H1 (cell line): Measurements from ENCODE around the gene TTLL5. TPM values are rescaled to one million over a fixed set of nuclear protein-coding genes. Genes with fewer than 3 reads are reported as not detected.

Experiments
- CTCF ChIA-PET: fragments of 300-600 bp; sonication (Branson Sonifier 250); formaldehyde crosslinking; loops from one replicate; lab custom pipeline; 2021; ENCODE audit not compliant: partially characterized antibody; lab: Charles Lee
- POLR2A ChIA-PET: fragments of 300-600 bp; sonication (Branson Sonifier 250); formaldehyde crosslinking; loops from one replicate; lab custom pipeline; 2021; ENCODE audit warnings: inconsistent platforms; ENCODE audit not compliant: partially characterized antibody; lab: Charles Lee
- DNase-seq, 2 experiments: peaks; one replicate each; pipeline versions ENCODE4 v3.0.0 to v3.0.0-alpha.2; 2010 to 2022; ENCODE audit warnings: low spot score in 2 of 2, low read depth in 1 of 2, mixed read lengths in 1 of 2
- FAIRE-seq: peaks from 2 replicates; lab custom pipeline; 2011; peaks lifted over from hg19 to GRCh38; lab: Jason Lieb, UNC
- H2AFZ ChIP-seq: 2 replicates; pipeline ENCODE4 v1.8.1; 2012; ENCODE audit warnings: low read length, inconsistent platforms
- H2AK5ac ChIP-seq: 2 replicates; pipeline ENCODE4 v1.6.1; 2013; ENCODE audit warnings: low read depth, low read length
- H2BK120ac ChIP-seq: replicated peaks from 2 replicates; pipeline ENCODE3; 2013; ENCODE audit warnings: low read depth, low read length, inconsistent platforms
- H2BK12ac ChIP-seq: 2 replicates; pipeline ENCODE4 v1.6.1; 2013; ENCODE audit warnings: low read depth, low read length
- H2BK15ac ChIP-seq: 2 replicates; pipeline ENCODE4 v1.6.1; 2013; ENCODE audit warnings: low read length
- H2BK20ac ChIP-seq: 2 replicates; pipeline ENCODE4 v1.6.1; 2013; ENCODE audit warnings: low read length
- H2BK5ac ChIP-seq: 2 replicates; pipeline ENCODE4 v1.6.1; 2013; ENCODE audit warnings: low read depth, low read length
- H3K14ac ChIP-seq: 2 replicates; pipeline ENCODE4 v1.6.1; 2013; ENCODE audit warnings: inconsistent platforms; ENCODE audit not compliant: insufficient read length
- H3K18ac ChIP-seq: 2 replicates; pipeline ENCODE4 v1.6.1; 2013; ENCODE audit warnings: low read length; ENCODE audit errors: extremely low read depth
- H3K23ac ChIP-seq: 2 replicates; pipeline ENCODE4 v1.6.1; 2013; ENCODE audit warnings: inconsistent platforms; ENCODE audit not compliant: insufficient read length
- H3K23me2 ChIP-seq: 2 replicates; pipeline ENCODE4 v1.6.1; 2013; ENCODE audit warnings: low read depth, low read length
- H3K27ac ChIP-seq: 2 replicates; pipeline ENCODE4 v1.6.1; 2011; ENCODE audit warnings: low read depth, low read length, inconsistent platforms
- H3K27me3 ChIP-seq, 4 experiments: replicated peaks in 1 of 4; 1 replicate in 1 of 4; 2 replicates in 3 of 4; pipeline versions ENCODE4 v1.6.1 to v1.8.1; 2011 to 2013; ENCODE audit warnings: low read length in 3 of 4, mild to moderate bottlenecking in 3 of 4, inconsistent platforms in 2 of 4, mixed read lengths in 2 of 4, moderate library complexity in 1 of 4; ENCODE audit not compliant: control insufficient read depth in 3 of 4, insufficient read depth in 3 of 4; ENCODE audit errors: extremely low read depth in 1 of 4
- H3K36me3 ChIP-seq, 4 experiments: 2 replicates each; pipeline versions ENCODE4 v1.6.1 to v1.8.1; 2011 to 2013; ENCODE audit warnings: mild to moderate bottlenecking in 4 of 4, low read length in 3 of 4, moderate library complexity in 2 of 4, control low read depth in 1 of 4, inconsistent platforms in 1 of 4; ENCODE audit not compliant: insufficient read depth in 4 of 4, control insufficient read depth in 2 of 4
- H3K4ac ChIP-seq: replicated peaks from 2 replicates; pipeline ENCODE3; 2013; ENCODE audit warnings: low read length, low read depth, mixed read lengths, inconsistent platforms; ENCODE audit not compliant: insufficient read length
- H3K4me1 ChIP-seq, 4 experiments: replicated peaks in 1 of 4; 1 replicate in 1 of 4; 2 replicates in 3 of 4; pipeline versions ENCODE4 v1.6.1 to v1.8.1; 2011 to 2013; ENCODE audit warnings: low read length in 3 of 4, inconsistent platforms in 2 of 4, mixed read lengths in 1 of 4; ENCODE audit not compliant: insufficient read depth in 4 of 4, control insufficient read depth in 3 of 4
- H3K4me2 ChIP-seq, 2 experiments: 2 replicates each; pipeline versions ENCODE4 v1.6.1 to v1.8.1; 2011 to 2013; ENCODE audit warnings: low read depth in 2 of 2, low read length in 2 of 2, control low read depth in 1 of 2, inconsistent platforms in 1 of 2, mild to moderate bottlenecking in 1 of 2; ENCODE audit not compliant: insufficient read depth in 1 of 2
- H3K4me3 ChIP-seq, 4 experiments: fragments of 200-600, 300-600 bp in 1 of 4; sonication (generic), shearing (Covaris generic), sonication (Bioruptor Twin) in 1 of 4; 2 replicates each; pipeline versions ENCODE4 v1.5.1 to v1.8.1; 2011 to 2016; ENCODE audit warnings: low read length in 4 of 4, low read depth in 3 of 4, control low read depth in 2 of 4, inconsistent platforms in 2 of 4, mild to moderate bottlenecking in 2 of 4, mixed read lengths in 1 of 4, moderate library complexity in 1 of 4; ENCODE audit not compliant: insufficient read depth in 2 of 4; ENCODE audit errors: extremely low read depth in 1 of 4
- H3K56ac ChIP-seq: replicated peaks from 2 replicates; pipeline ENCODE3; 2013; ENCODE audit warnings: low read depth, mild to moderate bottlenecking, mixed read lengths, low read length, inconsistent platforms; ENCODE audit not compliant: insufficient read length
- H3K79me1 ChIP-seq: 2 replicates; pipeline ENCODE4 v1.6.1; 2013; ENCODE audit warnings: low read depth, low read length, control low read depth
- H3K79me2 ChIP-seq, 2 experiments: 2 replicates each; pipeline versions ENCODE4 v1.6.1 to v1.8.1; 2012 to 2013; ENCODE audit warnings: low read length in 2 of 2, mild to moderate bottlenecking in 2 of 2, inconsistent platforms in 1 of 2; ENCODE audit not compliant: insufficient read depth in 2 of 2, control insufficient read depth in 1 of 2
- H3K9ac ChIP-seq, 4 experiments: replicated peaks in 1 of 4; 1 replicate in 1 of 4; 2 replicates in 3 of 4; pipeline versions ENCODE4 v1.6.1 to v1.8.1; 2011 to 2013; ENCODE audit warnings: low read depth in 3 of 4, low read length in 3 of 4, control low read depth in 2 of 4, mild to moderate bottlenecking in 2 of 4, moderate library complexity in 2 of 4, inconsistent platforms in 1 of 4; ENCODE audit errors: extremely low read depth in 1 of 4
- H3K9me3 ChIP-seq, 2 experiments: 2 replicates each; pipeline versions ENCODE4 v1.6.1 to v1.8.1; 2012 to 2013; ENCODE audit warnings: mild to moderate bottlenecking in 2 of 2, moderate library complexity in 2 of 2, control low read depth in 1 of 2, inconsistent platforms in 1 of 2, low read depth in 1 of 2, low read length in 1 of 2, mixed read lengths in 1 of 2; ENCODE audit not compliant: insufficient read depth in 2 of 2
- H4K20me1 ChIP-seq, 2 experiments: replicated peaks in 1 of 2; 2 replicates each; pipeline versions ENCODE3 to v1.8.1; 2011 to 2013; ENCODE audit warnings: inconsistent platforms in 2 of 2, low read length in 2 of 2, mild to moderate bottlenecking in 1 of 2; ENCODE audit not compliant: insufficient read depth in 2 of 2, control insufficient read depth in 1 of 2
- H4K5ac ChIP-seq: 2 replicates; pipeline ENCODE4 v1.6.1; 2013; ENCODE audit warnings: low read length, low read depth, mixed read lengths, inconsistent platforms; ENCODE audit not compliant: insufficient read length
- H4K8ac ChIP-seq: 2 replicates; pipeline ENCODE4 v1.8.0; 2013; ENCODE audit warnings: mild to moderate bottlenecking, moderate library complexity, low read length, inconsistent platforms; ENCODE audit not compliant: insufficient read depth; ENCODE audit errors: extremely low read depth
- H4K91ac ChIP-seq: replicated peaks from 2 replicates; pipeline ENCODE3; 2013; ENCODE audit warnings: low read length, mixed read lengths, inconsistent platforms; ENCODE audit not compliant: insufficient read length
- ASH2L ChIP-seq: fragments of 200-600, 300-600 bp; sonication (generic); IDR thresholded peaks from one replicate; pipeline ENCODE4 v1.7.1; 2017; ENCODE audit warnings: low read length
- CTBP2 ChIP-seq: IDR thresholded peaks from 2 replicates; pipeline ENCODE4 v1.7.0; 2011; ENCODE audit warnings: borderline replicate concordance, mild to moderate bottlenecking, moderate library complexity, mixed read lengths, low read length; ENCODE audit not compliant: insufficient read depth, insufficient read length
- FOSL1 ChIP-seq: IDR thresholded peaks from 2 replicates; pipeline ENCODE4 v1.6.1; 2011; ENCODE audit warnings: mild to moderate bottlenecking, low read depth, low read length, moderate library complexity; ENCODE audit not compliant: insufficient read depth
- PHF8 ChIP-seq: fragments of 200-600 bp; sonication (generic); conservative IDR thresholded peaks from 2 replicates; pipeline ENCODE4 v1.7.1; 2012; ENCODE audit warnings: low read depth, mild to moderate bottlenecking, inconsistent platforms, low read length, moderate library complexity
- POU5F1 ChIP-seq: IDR thresholded peaks from 2 replicates; pipeline ENCODE4 v1.6.1; 2011; ENCODE audit warnings: low read depth, mild to moderate bottlenecking, low read length, moderate library complexity
- RBBP5 ChIP-seq: IDR thresholded peaks from 2 replicates; pipeline ENCODE4 v1.7.1; 2012; ENCODE audit warnings: low read depth, mild to moderate bottlenecking, inconsistent platforms, low read length, moderate library complexity, borderline replicate concordance
- TCF12 ChIP-seq: IDR thresholded peaks from 2 replicates; pipeline ENCODE4 v1.6.1; 2011; ENCODE audit warnings: low read depth, mild to moderate bottlenecking, low read length
- WGBS, 2 experiments: shearing (Covaris generic) in 1 of 2; methylation state at CpG; one replicate each; pipeline versions ENCODE4 v1.1.6 to v1.1.7; 2013 to 2015; ENCODE audit warnings: low lambda C conversion rate in 2 of 2, mixed read lengths in 2 of 2, inconsistent platforms in 1 of 2, low coverage in 1 of 2, missing lambda C conversion rate in 1 of 2; ENCODE audit not compliant: insufficient replicate concordance in 2 of 2, insufficient coverage in 1 of 2, insufficient read length in 1 of 2; ENCODE audit errors: extremely low coverage in 1 of 2, missing lambda C conversion rate in 1 of 2; 5-methylcytosine and 5-hydroxymethylcytosine counted together
- polyA plus RNA-seq, 7 experiments: library from polyadenylated mRNA; depleted of rRNA in 3 of 7; stranded (reverse) in 5 of 7; unstranded in 2 of 7; fragments of >200 nt in 5 of 7; fragments of 200-250 nt in 2 of 7; gene quantifications; 1 replicate in 5 of 7; 2 replicates in 1 of 7; 4 replicates in 1 of 7; pipeline versions ENCODE4 v1.2.1 to v1.2.3, GENCODE V29; 2011 to 2013; ENCODE audit warnings: missing spikeins in 2 of 7, mixed read lengths in 2 of 7
- total RNA-seq: library from RNA; stranded (reverse); fragmentation: NEBNext Ultra II Directional; extraction: Animal tissue kit (Norgen Biotek cat#: 25700); gene quantifications from 2 replicates; pipeline ENCODE4 v1.2.1, GENCODE V29; 2021

TTLL5 gene
- total and polyA plus RNA-seq, 2 of the 8 experiments (the other 6 are each of a cell fraction or from before 2014, with no cell fraction given), result 16.1 to 45.9 TPM

DNA sequence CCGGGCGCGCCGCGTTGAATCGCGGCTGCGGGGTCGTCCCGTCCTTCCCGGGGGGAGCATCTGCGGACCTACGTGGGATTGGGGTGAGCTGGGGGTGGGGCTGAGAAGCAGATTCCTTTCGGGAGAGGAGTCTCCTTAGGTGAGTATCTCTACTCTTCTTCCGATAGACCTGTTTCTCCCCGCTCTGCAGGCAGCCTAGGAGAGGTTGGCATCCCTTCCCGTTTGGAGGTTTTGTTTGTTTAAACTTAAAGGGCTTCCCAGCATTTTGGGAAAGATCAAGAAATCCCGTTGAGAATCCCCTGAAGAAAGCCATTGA lies 411 bp downstream of the TTLL5 start:
- ChIA-PET POLR2A (interaction anchor here (0.6 to 2.6 kb wide), 9 partner anchors 10 to 663 kb away, joined by 3 to 22 read pairs (median 6); partner anchors contain the start of genes FLVCR2 and JDP2), CTCF (interaction anchor here (0.6 to 13.7 kb wide), 4 partner anchors 12 to 671 kb away, joined by 3 to 348 read pairs (median 3); partner anchors contain the start of gene FLVCR2)
- no peak overlapping the region for H2BK12ac ChIP-seq
- H3K36me3 ChIP-seq, result peaks cover 4 to 26% (median 10%) of the 10 kb centered on the region in 4 experiments; a peak in 7 of 8 replicates
- FAIRE-seq, result no peak
- DNase-seq, result no peak
- H2AK5ac ChIP-seq, result no peak overlapping the region
- H3K79me1 ChIP-seq, result peaks cover 8% of the 10 kb centered on the region; the same call in 1 of the 2 replicates
- H3K18ac ChIP-seq, result peak overlapping the region; percentile 53; the same call in 1 of the 2 replicates
- peak overlapping the region; percentile 67 to 88 (median 83) for H3K4me3 ChIP-seq
- H2BK5ac ChIP-seq, result peak overlapping the region; percentile 86
- H2AFZ ChIP-seq, result peak overlapping the region; percentile 60; the same call in 1 of the 2 replicates
- no peaks in the 10 kb centered on the region for H3K9me3 ChIP-seq
- H4K5ac ChIP-seq, result peak overlapping the region; percentile 28
- no peak overlapping the region for H4K91ac ChIP-seq
- no peak overlapping the region for H3K4ac ChIP-seq
- peaks cover 0 to 41% of the 10 kb centered on the region in 2 experiments; a peak in 3 of 4 replicates for H3K79me2 ChIP-seq
- H3K4me2 ChIP-seq, result peak overlapping the region; percentile 24 to 63
- H3K4me1 ChIP-seq, result peaks cover 0 to 2% (median 0%) of the 10 kb centered on the region in 4 experiments; a peak in 2 of 7 replicates
- WGBS, 2 experiments, result 1% methylated on average over 18 of the region's 18 CpGs; no CpG with 5 or more reads in 1 of the 2 experiments
- H3K23ac ChIP-seq, result no peak overlapping the region
- no peak overlapping the region for H2BK15ac ChIP-seq
- H3K27ac ChIP-seq, result peak overlapping the region; percentile 67
- H4K20me1 ChIP-seq, result peaks cover 0 to 1% of the 10 kb centered on the region in 2 experiments
- peak overlapping the region; percentile 14 to 81 (median 76) for H3K9ac ChIP-seq
- TF ChIP-seq CTBP2 (no peak), POU5F1 (no peak), ASH2L (peak; percentile 30), FOSL1 (no peak), PHF8 (peak; percentile 53), TCF12 (no peak), RBBP5 (0 out of 2 replicates have a peak, but pooled peaks have one; percentile 7)
- H3K56ac ChIP-seq, result peak overlapping the region; percentile 40
- H2BK120ac ChIP-seq, result no peak overlapping the region
- H2BK20ac ChIP-seq, result no peak overlapping the region
- 0 out of 2 replicates have a peak, but pooled peaks cover 6% of the 10 kb centered on the region for H3K23me2 ChIP-seq
- H4K8ac ChIP-seq, result peak overlapping the region; percentile 94; the same call in 1 of the 2 replicates
- H3K14ac ChIP-seq, result no peak overlapping the region
- H3K27me3 ChIP-seq, result no peaks in the 10 kb centered on the region
